ENCODE data around the gene PNRC2.
"Not testable (repeated sequence)": the region's sequence is repeated elsewhere in the genome, so short reads cannot be mapped to it uniquely, and the experiment has no call there.

PNRC2 gene

DNA sequence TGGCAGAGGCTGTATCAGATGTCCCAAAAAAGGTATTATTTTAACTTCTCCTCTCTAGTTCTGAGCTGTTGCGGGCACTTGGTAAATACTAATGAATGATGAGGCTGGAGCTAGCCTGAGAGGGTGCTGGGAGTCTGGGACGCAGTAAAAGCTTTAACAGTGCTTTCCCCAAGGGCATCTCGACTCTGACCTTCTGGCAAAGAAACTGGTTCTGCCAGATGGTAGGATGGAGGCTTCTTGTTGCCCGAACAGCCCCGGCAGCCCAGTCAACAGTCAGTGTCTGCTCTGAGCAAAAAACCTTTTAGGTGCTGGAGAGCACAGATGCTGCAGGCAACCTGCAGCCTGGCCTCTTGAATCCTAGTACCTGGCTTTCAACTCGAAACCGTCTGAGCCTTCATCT, 2.5 kb upstream of the PNRC2 start:
- DNase-seq, result no peak

DNA sequence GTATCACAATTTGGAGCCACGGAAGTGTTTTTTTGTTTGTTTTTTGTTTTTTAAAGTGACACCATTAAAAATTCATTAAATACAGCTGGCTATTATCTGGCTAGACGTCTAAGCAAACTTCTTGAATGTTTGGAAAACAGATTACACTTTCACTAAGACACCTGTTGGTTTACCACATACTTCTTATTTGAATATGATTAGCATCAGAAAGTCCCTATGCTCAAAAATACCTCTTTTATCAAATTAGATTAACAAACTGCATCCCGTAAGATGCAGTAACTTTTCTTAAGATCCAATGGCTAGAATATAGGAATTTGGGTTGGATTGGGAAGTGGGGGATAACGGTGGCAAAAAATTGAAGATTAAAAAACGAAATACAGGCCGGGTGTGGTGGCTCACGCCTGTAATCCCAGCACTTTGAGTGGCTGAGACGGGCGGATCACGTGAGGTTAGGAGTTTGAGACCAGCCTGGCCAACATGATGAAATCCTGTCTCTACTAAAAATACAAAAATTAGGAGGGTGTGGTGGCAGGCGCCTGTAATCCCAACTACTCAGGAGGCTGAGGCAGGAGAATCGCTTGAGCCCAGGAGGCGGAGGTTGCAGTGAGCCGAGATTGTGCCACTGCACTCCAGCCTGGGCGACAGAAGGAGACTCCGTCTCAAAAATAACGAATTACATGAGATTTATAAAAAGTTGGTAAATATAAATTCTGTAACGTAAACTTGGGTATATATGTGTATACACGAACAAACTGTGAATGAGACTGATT, 1.4 kb upstream of the PNRC2 start:
- not testable (repeated sequence) for DNase-seq

DNA sequence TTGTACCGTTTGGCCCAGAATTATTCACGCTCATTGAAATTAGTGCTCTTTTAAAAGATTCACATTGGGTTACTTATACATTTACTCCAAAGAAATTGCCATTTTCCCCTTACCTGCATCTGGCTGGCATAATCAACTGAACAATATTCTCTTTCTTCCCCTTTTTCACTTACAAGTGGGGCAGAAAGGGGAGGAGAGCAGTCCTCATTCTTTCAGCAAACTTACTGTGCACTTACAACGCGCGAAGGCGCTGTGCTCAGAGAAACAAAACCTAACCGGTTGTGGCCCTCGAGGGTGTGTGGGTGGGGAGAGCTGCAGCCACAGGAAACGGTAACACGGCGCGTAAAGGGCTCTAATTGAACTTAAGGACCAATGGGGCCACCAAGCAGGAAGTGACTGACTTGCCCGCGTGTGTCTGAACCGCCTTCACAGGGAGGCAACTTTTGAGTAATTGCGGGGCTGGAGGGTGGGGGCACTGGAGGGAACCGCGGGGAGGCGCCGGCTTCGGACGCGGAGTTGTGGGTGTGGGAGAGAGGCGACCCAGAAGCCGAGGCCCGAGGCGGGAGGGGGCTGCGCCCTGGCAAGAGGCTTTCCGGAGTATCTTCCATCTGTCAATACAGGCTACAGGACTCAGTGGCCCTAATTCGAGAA, 693 bp upstream of the PNRC2 start:
- peak; percentile 97 for DNase-seq

DNA sequence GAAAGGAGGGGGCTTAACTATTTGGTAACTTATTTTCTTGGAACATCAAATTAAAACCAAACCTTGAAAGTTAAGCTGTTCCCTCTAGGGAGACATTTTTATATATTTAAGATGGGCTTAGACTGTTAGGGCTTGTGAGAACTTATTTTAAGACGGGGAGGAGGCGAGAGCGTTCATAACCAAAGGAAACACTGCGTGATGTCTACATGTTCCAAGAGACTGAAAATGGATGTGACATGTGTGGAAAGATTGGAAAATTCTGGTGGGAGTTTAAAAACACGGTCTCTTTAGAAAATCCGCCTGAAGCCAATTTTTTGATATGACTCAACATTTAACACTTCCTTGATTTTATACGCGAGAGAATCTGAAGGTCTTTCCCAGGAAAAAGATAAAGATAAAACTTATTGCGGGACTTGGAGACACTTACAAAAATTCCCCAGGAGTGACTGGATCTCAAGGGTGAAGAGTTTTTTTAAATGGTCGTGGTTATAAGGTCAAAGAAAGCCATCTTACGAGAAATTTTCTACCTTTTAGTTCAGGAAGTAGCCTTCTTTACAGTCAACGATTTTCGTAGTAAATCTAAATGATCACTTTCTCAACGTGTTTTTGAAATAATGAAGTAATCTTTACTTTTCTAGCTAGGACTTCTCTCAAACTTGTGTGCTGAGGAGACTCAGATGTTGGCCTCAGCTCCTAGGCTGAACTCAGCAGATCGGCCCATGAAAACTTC, 828 bp downstream of the PNRC2 start:
- no peak for DNase-seq

DNA sequence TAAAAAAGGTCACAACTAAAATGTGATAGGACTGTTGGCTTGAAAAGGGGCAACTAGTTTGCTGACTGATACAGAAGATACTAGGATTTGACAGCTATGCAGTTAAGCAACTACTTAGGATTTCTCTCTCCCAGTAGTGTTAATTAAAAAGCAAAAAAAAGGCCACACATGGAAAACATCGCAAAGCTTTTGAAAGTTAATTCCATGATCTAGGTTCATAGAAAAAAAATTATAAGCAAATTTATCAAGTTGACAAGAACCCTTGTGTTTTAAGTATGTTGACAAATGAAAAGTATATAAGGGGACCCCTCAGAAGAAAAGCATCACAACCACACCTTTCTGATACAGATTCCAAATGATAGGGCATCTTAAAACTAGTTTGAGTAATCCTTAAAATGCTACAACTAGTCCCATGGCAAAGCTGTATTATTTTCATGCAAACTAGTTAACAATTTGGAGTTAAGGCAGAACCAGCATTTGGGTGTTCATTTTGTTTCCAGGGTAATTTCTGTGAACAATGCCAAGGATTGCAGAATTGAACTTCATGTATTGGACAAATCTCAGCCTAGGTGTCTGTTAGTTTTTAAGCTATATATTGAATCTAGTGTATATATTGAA, 4.1 kb downstream of the PNRC2 start:
- DNase-seq, result no peak

DNA sequence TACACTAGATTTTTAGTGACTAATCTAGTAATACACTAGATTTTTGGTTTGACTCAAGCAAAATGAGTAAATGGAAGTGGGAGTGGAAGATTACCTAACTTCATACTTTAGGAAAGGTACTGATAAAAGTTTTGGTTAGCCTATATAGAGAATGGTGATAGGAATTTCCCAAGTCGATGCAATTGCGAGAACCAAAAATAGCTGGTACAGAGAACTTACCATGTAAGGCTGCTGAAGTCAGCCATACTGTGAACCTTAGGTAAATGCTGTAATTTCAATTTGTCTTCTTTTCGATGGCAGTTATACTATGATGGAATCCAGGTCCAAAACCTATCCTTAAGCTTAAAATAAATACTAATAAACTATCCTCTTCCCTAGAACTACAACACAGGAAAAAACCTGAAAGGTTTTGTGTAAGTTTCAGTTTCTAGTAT, 4.6 kb downstream of the PNRC2 start:
- DNase-seq, result no peak

DNA sequence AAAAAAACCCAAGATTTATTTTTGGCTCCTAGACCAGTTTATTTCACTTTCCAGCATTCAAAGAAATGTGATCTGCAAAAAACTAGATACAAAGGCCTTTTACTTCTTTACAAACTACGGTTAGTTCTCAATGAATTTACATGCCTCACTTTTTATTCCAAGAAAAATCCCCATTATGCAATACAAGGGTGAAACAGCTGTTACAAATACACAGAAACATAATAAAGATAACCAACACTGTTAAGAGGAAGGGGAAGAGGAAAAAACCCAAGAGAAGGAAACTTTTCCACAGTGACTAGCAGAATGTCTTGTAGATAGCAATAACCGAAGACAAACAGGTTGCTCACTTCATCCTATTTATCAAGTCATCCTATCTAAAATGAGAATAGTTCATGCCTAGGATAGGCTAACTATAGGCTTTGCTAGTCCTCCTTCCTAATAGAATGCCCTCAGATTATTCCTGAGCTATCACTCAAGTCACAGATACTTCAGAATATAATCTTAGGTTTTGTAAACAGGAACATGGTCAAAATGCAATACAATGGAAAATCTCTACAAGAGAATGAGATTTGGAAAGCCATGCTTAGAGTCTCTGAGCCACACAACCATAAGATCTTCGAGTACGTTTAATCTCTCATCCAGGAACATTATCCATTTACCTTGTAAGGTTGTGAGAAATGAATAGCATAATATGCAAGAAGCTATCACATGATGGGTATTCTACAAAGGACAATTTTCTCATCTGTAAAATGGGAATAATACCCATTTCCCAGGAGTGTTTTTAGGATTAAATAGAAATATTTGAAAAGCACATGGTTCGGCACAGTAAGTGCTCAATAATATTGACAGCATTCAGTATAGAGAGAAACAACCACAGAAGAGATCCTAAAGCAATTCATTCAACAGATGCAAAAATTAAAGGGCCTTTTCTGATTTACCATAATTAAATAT, 5.4 kb downstream of the PNRC2 start:
- DNase-seq, result no peak

DNA sequence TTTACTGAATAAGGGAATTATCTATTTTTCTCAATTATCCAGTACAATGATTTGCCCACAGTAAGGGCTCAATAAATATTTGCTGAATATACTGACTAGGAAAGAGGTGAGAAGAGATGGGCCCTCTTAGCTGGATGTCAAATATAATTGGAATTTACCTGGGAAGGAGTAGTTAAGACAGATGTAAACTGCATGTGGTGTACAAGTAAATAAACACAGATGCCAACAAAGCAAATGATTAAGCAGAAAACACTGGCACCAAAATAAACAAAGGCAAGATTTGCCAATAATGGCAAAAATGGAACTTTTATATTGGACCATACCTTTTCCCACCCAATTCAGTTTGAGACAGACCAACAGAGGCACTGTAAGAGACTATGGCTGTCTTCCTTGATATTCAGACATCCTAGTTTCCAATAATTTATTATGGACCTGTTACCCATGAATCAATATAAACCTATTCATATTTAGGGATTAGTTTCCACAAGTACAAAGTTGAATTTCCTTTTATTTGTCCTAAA, 7.4 kb downstream of the PNRC2 start:
- DNase-seq, result peak; percentile 20

DNA sequence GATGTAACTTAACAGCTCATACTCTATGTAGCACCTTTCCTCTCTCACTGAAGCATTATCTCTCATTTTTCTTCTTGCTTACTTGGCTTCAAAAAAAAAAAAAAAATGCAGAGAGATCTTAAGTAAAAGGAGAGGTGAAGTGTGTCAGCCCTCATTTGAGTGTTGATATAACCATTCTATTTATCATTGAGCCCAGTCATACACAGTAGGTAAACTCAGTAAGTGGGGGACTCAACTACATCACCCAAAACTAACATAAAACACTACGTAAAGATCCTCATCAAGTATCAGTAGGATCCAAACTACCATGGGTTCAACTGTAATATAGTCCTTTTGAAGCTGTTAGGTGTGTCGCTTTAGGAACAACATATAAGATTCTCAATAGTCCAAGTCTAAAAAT, 8.2 kb downstream of the PNRC2 start:
- DNase-seq, result no peak

DNA sequence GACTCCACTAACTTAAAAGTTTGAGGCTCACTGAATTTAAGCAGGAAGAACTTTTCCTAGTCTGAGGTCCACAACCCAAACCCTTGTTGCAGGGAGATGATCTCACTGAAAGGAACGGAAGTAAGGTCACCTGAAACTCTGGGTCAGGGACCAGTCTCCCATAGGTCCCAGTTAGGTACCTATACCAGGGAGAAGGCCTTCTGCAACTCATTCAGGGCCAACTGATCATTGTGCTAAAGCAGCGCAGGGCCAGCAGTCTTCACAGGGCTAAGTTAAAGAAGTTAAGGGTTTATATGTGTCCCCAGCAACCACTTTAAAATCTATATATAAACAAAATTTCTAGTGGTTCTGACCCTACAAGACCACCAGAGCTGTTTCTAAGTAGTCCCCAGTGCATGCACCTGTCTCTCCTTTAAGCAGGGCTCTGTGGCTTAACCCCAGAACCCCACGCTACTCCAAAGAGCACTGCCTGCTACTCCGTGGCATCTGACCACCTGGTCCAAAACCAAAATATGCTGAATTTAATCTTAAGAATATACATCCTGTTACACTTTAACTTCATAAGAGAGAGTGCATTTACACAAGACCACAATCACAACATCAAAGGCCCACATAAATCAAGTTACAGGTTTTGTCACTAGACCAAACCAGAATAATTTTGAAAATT, 17.7 kb downstream of the PNRC2 start:
- DNase-seq, result no peak

DNA sequence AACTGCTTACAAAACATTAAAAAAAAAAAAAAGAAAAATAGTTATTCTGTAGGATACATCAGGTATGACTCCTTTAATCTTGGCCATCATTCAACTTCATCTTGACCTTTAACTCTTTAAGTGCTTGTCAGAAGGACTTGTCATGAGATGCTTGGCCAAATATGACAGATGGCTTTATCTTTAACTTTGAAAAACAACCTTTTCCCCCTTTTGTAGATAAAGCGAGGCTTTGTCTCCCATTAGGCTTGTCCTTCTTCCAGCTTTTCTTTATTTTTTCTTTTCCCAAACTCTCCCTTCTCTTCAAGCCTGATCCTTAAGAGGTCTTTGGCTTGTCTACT, 18.2 kb downstream of the PNRC2 start:
- DNase-seq, result no peak

DNA sequence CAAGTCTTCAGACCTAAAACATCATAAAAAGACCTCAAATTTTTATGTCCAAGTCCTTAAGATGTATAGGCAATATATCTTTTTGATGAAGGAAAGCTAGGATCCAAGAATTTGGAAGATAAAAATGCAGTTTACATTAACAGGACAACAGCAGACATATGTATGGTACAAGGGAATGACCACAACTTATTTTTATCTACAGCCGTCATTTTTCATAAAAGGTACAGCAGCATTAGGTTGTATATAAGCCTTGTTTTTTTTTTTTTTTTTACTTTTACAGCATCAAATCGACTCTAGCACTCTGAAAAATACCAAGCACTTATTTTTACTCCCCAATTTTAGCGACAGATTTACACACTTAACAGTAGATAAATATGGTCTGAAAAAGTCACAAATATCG, 19.2 kb downstream of the PNRC2 start:
- no peak for DNase-seq

DNA sequence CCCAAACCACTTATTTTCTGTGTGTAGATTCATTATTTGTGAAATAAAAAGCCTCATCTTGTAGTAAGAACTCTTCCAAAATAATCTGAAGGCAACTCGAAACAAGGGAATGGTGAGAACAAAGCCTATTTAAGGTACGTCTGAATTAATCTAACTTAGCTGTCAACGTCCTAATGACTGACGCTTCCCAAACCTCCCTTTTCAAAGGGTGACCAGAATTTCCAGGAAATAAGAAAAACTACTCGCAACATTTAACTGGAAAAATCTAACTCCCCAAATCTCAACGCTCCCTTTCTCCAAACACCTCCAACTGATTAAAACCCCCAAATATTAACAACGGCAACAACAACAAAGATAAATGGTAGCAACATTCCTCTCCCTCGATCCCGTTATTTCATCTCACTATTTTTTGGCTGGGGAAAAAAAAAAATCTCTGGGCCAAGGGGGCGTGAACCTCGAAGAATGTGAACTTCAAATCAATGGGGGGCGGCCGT, 19.8 kb downstream of the PNRC2 start:
- peak; percentile 10 for DNase-seq

DNA sequence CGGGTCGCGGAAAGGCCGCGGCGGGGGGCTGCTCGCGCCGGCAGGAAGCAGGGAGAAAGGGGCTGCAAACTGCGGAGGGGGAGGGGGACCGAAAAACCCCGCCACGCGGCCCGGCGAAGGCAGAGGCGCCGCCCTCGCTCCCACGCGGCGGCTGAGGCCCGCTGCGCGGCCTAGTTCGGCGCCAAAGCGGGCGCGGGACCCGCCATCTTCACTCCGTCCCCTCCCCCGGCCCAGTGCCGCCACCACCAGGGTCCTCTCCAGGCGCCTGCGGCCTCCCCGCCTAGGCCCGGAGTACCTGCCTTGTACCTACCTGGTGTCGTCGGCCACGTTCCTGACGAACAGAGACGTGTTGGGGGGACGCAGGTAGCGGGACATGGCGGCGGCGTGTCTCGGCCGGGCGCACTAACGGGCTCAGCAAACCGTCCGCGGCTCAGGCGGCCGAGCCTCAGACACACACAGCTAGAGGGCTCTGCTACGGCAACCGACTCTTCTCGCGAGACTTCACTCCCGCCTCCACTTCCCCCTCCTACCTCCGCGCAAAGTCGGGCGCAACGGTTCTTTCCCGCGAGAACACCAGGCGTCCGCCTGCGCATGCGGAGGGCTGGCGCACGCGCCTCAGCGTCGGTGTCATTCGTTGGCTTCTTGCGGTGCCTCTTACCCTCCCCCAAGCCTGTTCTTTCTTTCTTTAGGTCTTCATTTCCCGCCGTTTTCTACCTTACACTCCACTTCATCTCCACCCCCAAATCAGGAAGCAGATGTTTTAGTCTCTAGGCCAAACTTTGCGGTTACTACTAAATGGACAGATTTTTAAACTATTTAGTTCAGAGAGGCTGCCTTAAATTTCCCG, 20.5 kb downstream of the PNRC2 start, which contains the start of gene SRSF10:
SRSF10 (minus strand) TSS at position 447 of the 847 bp plus-strand sequence; CDS start at position 375, 72 bp downstream.
- DNase-seq, result peak; percentile 98

DNA sequence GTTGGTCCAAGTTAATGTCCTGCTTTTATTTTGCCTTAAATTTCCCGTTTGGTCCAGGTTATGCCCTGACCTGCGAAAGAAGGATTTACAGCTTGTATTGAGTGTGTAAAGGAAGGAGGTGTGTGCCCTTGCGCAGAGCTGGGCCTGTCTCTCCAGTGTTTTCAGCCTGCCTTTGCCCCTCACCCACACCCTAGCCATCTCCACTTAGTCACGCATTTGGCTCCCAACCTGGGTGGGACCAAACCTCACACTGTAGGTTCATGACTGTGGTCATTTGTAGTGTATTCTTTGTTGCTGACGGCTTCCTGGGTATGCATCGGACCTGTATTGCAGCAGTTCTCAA, 21.1 kb downstream of the PNRC2 start:
- DNase-seq, result peak; percentile 28

DNA sequence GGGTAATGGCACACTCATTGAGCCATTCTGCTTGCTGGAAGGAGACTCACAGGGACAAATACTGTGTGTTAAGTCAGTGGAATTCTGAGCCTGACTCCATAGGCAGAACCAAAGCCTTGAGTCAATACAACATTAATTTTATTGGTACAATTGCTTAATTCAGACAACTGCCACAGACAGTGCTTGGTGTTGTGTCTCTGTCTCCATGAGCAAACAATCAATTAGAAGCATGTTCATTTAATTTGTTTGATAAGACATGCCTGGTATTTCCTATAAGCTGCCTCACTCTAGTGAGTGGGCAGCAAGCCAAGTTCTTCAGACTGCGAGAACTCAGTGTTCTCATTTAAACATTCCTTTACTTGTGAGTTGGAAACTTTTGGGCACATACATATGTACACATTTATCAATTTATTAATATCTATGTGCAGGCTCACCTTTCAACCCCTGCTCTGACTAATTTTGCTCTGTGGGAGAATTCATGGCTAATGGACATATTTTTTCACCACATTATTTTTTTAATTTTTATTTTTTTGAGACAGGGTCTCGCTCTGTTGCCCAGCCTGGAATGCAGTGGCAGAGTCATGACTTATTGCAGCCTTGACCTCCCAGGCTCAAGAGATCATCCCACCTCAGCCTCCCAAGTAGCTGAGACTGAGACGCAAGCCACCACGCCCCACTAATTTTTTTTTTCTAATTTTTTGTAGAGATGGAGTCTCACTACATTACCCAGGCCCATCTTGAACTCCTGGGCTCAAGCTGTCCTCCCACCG, 25.0 kb downstream of the PNRC2 start:
- peak; percentile 54 for DNase-seq

DNA sequence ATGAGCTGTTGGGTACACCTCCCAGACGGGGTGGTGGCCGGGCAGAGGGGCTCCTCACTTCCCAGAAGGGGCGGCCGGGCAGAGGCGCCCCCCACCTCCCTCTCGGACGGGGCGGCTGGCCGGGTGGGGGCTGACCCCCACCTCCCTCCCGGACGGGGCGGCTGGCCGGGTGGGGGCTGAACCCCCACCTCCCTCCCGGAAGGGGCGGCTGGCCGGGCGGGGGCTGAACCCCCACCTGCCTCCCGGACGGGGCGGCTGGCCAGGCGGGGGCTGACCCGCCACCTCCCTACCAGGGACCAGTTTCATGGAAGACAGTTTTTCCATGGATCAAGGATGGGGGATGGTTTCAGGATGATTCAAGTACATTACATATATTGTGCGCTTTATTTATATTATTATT, 27.4 kb downstream of the PNRC2 start:
- DNase-seq, result not testable (repeated sequence)

DNA sequence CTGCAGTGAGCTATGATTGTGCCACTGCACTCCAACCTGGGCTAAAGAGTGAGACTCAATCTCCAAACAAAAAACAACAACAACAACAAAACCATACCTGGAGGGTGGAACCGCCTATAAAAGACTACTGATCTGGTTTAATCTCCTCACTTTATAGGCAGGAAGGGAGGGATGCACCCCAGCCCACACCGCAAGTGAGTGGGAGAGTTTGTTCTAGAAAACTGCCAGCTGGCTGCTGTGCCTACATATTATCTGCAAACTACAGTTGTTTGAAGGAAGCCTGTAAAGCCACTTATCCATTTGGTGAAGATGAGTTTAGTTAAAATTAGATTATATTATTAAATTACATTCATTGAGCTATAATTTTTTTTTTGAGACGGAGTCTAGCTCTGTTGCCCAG, 29.6 kb downstream of the PNRC2 start:
- DNase-seq, result no peak

DNA sequence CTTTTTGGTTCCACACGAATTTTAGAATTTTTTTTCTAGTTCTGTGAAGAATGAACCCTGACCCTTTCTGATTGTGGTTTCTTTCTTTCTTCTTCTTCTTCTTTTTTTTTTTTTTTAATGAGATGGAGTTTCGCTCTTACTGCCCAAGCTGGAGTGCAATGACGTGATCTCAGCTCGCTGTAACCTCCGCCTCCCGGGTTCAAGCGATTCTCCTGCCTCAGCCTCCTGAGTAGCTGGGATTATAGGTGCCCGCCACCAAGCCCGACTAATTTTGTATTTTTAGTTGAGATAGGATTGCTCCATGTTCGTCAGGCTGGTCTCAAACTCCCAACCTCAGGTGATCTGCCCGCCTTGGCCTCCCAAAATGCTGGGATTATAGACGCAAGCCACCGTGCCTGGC, 32.4 kb downstream of the PNRC2 start:
- DNase-seq, result not testable (repeated sequence)

DNA sequence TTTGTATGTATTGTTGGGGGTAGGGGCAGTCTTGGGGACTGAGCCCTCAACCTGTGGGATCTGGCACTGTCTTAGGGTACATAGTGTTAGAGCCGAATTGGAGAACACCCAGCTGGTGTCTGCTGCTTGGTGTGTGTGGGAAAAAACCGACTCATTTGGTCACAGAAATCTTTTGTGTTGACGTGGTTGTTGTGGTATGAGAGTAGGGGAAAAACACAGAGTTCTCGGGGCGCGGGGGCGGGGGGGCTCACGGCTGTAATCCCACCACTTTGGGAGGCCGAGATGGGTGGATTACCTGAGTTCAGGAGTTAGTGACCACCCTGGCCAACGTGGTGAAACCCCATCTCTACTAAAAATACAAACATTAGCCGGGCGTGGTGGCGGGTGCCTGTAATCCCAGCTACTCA, 35.8 kb downstream of the PNRC2 start:
- DNase-seq, result no peak
